ENCODE measurements around the gene SGMS2.

SGMS2 gene

DNA sequence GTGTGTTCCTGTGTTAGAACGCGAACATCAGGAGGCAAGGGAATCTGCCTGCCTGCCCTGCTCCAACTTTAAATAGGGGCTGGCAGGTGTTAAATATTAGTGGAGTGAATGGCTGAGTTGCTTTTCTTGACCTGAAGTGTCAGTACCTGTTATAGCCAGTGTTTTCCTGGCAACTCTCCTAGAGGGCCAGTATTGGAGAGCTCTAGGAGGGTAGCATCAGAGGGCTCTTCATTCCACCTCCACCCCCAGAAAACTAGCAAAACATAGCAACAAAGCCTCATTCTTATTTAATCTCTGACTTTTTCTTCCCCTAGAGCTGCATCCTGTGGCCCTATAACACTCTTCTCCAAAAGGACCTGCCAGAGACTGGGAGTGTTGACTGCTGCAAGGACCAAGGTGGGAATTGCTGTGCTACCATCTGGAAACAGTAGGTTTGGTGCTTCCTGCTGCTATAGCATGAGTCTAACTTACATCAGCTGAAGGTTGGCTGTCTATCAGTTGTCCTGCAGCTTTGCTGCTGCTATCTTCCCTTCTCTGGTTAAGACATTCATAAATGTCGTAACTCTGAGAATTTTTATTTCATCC lies 33.5 kb downstream of the SGMS2 start:
- no peak overlapping the region for H3K4me3 ChIP-seq (ENCODE audit: control insufficient read depth, low read depth, low read length)
- TF ChIP-seq CTCF (IDR thresholded peaks at IDR 0.05; ENCODE audit: control insufficient read depth, insufficient read depth, low read depth, low read length, missing control alignments): no peak
- DNase-seq (ENCODE audit: low read depth): no peak

DNA sequence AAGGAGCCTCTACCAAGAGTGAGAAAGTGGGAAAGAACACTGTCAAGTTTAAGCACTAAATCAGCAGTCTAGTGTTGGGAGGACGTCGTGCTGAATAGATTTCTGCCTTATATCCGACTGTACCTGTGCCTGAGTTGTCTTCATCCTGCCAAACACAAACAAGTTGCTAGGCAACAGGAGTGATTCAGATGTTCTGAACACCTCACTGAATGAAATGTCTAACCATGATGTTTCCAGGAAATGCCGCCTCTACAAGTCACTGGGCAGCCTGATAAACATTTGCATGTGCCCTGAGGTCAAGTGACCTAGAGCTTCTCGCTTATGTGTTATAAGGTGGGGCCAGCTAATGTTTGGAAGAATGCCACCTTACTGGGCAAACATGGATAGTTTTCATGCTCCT lies 37.9 kb downstream of the SGMS2 start:
- no peak for DNase-seq (ENCODE audit: low read depth)
- TF ChIP-seq CTCF (IDR thresholded peaks at IDR 0.05; ENCODE audit: control insufficient read depth, insufficient read depth, low read depth, low read length, missing control alignments): no peak
- H3K4me3 ChIP-seq (ENCODE audit: control insufficient read depth, low read depth, low read length): no peak overlapping the region

GRCh38 chr4:107863416-107863815 lies 38.7 kb downstream of the SGMS2 start:
- no peak for DNase-seq (ENCODE audit: low read depth)
- no peak overlapping the region for H3K4me3 ChIP-seq (ENCODE audit: control insufficient read depth, low read depth, low read length)
- TF ChIP-seq CTCF (IDR thresholded peaks at IDR 0.05; ENCODE audit: control insufficient read depth, insufficient read depth, low read depth, low read length, missing control alignments): no peak

DNA sequence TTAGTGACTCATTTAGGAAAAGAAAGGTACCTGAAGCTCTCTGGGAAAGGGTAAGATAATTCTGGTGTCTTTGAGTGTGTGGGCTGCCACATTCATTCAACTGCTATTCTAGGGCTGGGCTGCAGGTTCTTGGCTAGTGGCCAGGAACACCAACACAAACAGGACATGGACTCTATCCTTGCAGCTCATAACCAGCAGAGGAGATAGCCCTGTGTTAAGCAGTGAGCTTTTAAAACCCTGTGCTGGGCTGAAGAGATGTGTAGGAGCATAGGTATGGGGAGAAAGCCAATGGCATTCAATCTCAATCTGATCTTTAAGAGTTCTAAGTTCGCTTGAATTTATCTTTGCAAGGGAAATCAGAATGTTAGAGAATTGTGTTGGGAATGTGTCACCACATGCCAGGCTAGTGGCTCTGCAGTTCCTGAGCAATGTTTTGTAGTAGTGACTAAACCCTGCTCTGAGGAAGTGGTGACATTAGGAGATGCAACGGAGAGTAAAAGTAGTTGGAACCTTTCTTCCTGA lies 39.2 kb downstream of the SGMS2 start:
- DNase-seq (ENCODE audit: low read depth): no peak
- no peak overlapping the region for H3K4me3 ChIP-seq (ENCODE audit: control insufficient read depth, low read depth, low read length)
- no peak for TF ChIP-seq CTCF (IDR thresholded peaks at IDR 0.05; ENCODE audit: control insufficient read depth, insufficient read depth, low read depth, low read length, missing control alignments)

DNA sequence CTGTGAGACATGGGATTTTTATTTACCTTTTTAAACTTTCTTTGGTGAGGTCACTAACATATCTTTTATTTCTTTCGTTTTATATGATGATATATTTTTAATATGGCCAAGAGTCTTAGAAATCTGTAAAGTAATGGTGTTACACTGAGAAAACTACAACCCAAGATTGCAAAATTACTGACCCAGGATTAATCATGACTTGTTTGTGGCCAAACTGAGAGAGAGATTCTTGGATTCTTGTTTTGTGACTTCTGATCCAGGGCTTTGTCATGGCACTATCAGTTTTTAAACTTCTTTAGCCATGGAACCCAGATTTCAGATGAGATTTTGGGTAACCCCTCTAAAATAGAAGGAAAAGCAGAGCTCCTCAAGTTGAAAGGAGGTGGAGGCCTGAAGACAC lies 42.0 kb downstream of the SGMS2 start:
- no peak for TF ChIP-seq CTCF (IDR thresholded peaks at IDR 0.05; ENCODE audit: control insufficient read depth, insufficient read depth, low read depth, low read length, missing control alignments)
- DNase-seq (ENCODE audit: low read depth): no peak

DNA sequence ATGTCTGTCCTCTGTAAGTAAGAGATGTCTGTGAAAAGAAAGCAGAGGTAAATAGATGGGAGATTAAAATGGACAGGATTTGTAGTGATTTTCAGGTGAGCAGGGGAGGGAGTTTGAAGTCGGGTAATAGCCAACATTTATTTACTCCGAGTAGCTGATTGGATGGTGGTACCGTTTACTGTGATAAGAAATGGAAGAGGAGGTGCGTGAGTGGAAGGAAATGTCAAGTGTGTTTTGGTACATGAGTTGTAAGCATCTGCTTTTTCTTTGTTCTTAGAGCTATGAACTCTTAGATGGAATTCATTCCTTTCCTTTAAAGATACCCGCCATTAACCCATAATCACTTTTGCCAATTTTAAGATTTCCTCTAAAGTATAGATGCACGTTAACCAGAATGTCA lies 45.5 kb downstream of the SGMS2 start:
- no peak for TF ChIP-seq CTCF (IDR thresholded peaks at IDR 0.05; ENCODE audit: control insufficient read depth, insufficient read depth, low read depth, low read length, missing control alignments)
- no peak for DNase-seq (ENCODE audit: low read depth)
- H3K4me3 ChIP-seq (ENCODE audit: control insufficient read depth, low read depth, low read length): no peak overlapping the region

More for the DNA sequence above, 42.0 kb downstream of the SGMS2 start:
- H3K4me3 ChIP-seq (ENCODE audit: control insufficient read depth, low read depth, low read length): no peak overlapping the region
